SK-N-SH (cell line): ENCODE measurements around the gene ARFGEF2.

Source experiments
- EP300 ChIP-seq, 2 experiments: IDR thresholded peaks; 2 replicates each; pipeline versions ENCODE4 v1.4.0 to v1.6.1; 2012; ENCODE audit warnings: borderline replicate concordance in 1 of 2, low read depth in 1 of 2, low read length in 1 of 2
- EZH2phosphoT487 ChIP-seq: fragments of 200-600 bp; sonication (generic); IDR thresholded peaks from 2 replicates; pipeline ENCODE4 v1.6.1; 2017; ENCODE audit warnings: low read depth, mixed run types, mild to moderate bottlenecking, antibody characterized with exemption, moderate library complexity, borderline replicate concordance
- FOXJ3 ChIP-seq: sonication (generic); formaldehyde crosslinking; IDR thresholded peaks from 2 replicates; pipeline ENCODE4 v1.5.1; 2020; ENCODE audit warnings: mild to moderate bottlenecking, missing genetic modification reagents
- JUND ChIP-seq: IDR thresholded peaks from 2 replicates; pipeline ENCODE4 v1.4.0; 2012
- POLR2AphosphoS5 ChIP-seq: IDR thresholded peaks from 2 replicates; pipeline ENCODE4 v1.6.1; 2012; ENCODE audit warnings: low read depth, low read length
- RAD21 ChIP-seq: IDR thresholded peaks from 2 replicates; pipeline ENCODE4 v1.6.1; 2012; ENCODE audit warnings: mild to moderate bottlenecking, low read length
- RFX5 ChIP-seq: IDR thresholded peaks from 2 replicates; pipeline ENCODE4 v1.6.1; 2012; ENCODE audit warnings: mild to moderate bottlenecking, improper control_type of control experiment, low read length
- TAF1 ChIP-seq: IDR thresholded peaks from 2 replicates; pipeline ENCODE4 v1.6.1; 2012; ENCODE audit warnings: low read depth, mild to moderate bottlenecking, low read length, moderate library complexity, borderline replicate concordance
- TF ChIP-seq, protein P1 (sequence below): fragments of 200-600 bp; sonication (generic); IDR thresholded peaks from 2 replicates; pipeline ENCODE4 v1.6.1; 2017; ENCODE audit warnings: antibody characterized with exemption, mild to moderate bottlenecking, moderate library complexity
- TF ChIP-seq, protein P2 (sequence below): IDR thresholded peaks from 2 replicates; pipeline ENCODE4 v1.4.0; 2012; ENCODE audit warnings: low read depth, borderline replicate concordance

DNA sequence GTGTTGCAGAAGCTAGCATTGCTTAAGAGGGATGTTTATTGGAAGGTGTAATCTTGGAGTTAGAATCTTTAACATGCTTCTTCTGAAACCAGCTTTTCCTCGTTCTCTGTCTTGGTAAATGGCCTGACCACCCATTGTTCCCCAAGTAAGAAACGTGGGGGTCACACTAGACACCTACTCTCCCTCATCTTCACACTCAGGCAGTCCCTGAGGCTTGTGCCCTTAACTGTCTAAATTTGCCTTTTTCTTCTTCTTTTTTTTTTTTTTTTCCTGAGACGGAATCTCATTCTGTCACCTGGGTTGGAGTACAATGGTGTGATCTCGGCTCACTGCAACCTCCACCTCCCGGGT is 16.2 kb upstream of the ARFGEF2 start:
- TF ChIP-seq, protein P1, sequence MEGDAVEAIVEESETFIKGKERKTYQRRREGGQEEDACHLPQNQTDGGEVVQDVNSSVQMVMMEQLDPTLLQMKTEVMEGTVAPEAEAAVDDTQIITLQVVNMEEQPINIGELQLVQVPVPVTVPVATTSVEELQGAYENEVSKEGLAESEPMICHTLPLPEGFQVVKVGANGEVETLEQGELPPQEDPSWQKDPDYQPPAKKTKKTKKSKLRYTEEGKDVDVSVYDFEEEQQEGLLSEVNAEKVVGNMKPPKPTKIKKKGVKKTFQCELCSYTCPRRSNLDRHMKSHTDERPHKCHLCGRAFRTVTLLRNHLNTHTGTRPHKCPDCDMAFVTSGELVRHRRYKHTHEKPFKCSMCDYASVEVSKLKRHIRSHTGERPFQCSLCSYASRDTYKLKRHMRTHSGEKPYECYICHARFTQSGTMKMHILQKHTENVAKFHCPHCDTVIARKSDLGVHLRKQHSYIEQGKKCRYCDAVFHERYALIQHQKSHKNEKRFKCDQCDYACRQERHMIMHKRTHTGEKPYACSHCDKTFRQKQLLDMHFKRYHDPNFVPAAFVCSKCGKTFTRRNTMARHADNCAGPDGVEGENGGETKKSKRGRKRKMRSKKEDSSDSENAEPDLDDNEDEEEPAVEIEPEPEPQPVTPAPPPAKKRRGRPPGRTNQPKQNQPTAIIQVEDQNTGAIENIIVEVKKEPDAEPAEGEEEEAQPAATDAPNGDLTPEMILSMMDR = no peak; the same call in 1 of the 2 replicates
- TF ChIP-seq JUND = no peak
- TF ChIP-seq TAF1 = no peak
- TF ChIP-seq EZH2phosphoT487 = no peak
- TF ChIP-seq FOXJ3 (CRISPR knock-in tag) = no peak
- no peak for TF ChIP-seq POLR2AphosphoS5
- TF ChIP-seq, protein P2, sequence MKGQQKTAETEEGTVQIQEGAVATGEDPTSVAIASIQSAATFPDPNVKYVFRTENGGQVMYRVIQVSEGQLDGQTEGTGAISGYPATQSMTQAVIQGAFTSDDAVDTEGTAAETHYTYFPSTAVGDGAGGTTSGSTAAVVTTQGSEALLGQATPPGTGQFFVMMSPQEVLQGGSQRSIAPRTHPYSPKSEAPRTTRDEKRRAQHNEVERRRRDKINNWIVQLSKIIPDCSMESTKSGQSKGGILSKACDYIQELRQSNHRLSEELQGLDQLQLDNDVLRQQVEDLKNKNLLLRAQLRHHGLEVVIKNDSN = no peak
- TF ChIP-seq RFX5 = no peak
- TF ChIP-seq EP300 (IDR thresholded peaks at IDR 0.05; ENCODE audit: borderline replicate concordance in 1 of 2, low read depth in 1 of 2, low read length in 1 of 2) = no peak
- no peak for TF ChIP-seq RAD21
